ENCODE results near the gene NOLC1.

The NOLC1 gene

DNA sequence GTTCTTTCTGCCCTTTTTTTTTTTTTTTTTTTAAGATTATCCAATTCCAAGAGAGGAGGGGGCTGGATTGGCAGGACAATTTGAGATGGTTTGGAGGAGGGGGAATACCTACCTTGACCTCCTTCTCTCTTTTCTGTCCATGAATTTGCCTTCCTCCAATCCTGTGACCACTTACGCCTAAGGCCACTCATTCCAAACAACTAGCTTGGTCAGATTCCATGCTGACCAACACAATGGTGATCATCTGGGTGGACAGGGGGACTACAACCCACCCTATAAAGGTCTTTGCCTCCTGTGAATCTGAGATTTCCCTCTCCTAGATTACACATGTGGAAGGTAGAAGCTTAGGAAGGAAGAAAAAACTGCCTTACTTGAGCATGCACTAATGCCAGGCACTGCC, 29.7 kb upstream of the NOLC1 start:
- no peak for DNase-seq

DNA sequence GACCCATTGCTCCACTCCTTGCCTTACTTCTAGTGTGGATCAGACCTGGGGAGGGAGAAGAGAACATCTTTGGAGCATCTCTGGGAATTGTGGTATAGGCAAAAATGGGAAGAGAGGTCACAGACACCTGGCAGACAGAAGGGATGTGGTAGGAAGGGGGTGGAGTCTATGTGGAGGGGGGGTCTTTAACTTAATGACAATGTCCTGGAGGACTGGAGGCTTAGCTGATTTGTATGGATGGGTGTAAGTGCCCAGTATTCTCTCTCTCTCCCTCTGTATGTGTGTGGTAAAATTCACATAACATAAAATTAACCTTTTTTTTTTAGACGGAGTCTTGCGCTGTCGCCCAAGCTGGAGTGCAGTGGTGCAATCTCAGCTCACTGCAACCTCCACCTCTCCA, 29.0 kb upstream of the NOLC1 start:
- no peak for DNase-seq

DNA sequence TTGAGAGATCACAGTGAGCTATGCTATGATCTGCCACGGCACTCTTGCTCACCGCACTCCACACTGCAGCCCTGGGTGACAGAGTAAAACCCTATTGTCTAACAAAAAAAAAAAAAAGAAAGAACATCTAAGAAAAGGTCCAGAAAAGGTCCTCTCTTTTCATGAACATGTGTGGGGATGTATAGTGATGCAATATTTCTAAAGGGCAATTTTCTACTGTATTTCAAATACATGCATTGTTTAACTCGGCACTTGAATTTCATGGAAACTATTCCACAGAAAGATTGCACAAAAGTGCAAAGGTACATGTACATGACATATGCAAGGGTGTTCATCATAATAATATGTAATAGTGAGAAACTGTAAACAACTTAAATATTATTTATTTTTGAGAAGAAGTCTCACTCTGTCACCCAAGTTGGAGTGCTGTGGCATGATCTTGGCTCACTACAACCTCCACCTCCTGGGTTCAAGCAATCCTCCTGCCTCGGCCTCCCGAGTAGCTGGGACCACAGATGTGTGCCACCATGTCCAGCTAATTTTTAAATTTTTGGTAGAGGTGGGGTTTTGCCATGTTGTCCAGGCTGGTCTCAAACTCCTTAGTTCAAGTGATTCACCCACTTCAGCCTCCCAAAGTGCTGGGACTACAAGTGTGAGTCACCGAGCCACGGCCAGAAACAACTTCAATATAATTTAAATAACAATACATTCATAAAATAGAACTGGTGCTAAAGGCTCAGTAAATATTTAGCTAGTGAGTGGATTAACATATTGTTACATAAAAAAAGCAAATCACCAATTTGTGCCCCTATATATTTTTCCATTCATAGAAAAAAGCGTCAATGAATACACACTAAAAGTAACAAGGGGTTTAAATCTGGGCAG, 20.7 kb upstream of the NOLC1 start:
- DNase-seq: no peak

DNA sequence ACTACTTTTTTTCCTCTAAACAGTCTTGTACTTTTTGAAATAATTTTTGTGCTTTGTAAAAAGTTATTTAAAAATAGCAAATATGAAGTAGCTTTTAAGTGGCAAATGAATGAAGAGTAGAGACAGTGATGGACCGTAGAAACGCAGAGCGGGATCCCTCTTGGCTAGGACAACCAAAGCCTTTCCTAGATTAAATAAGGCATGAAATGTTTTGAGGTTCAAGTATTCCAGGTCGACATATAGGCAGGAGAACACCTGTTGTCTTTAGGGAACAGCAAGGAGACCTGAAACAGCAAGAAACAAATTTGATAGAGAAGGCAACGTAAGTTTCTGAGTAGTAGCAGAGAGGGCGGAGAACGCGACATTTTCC, 20.0 kb upstream of the NOLC1 start:
- no peak for DNase-seq

DNA sequence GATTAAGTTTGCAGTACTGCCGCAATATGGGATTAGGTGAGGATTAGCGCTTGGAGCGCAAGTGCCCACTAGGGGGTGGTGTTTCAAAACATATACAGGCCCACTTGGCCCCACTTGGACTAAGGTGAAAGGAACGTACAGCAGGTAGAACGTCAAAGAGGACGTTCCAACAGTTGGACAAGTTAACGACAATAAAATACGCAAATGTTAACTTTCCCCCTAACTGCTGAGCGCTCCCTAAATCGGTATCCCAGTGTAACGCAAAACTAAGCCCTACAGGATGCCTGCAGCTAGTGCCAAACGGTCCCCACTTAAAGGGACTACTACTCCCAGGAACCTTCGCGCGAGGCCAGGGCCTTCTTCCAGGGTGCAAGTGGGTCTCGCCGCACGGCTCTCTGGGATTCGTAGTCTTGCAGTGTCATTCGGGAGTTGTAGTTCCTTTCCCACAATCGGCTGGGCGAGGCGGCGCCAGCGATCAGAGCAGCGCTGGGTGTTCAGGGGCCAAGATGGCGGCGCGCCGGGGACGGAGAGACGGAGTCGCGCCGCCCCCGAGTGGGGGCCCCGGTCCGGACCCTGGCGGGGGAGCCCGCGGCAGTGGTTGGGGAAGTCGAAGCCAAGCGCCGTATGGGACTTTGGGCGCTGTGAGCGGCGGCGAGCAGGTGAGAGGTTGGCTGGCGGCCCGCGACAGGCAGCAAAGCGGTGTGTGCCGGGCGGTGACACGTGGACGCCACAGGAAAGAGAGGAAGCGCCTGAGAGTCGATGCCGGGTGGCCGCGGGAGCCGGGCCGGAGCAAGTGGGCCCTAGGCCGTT, 19.4 kb upstream of the NOLC1 start, which contains the start of gene PPRC1:
PPRC1 (plus strand) TSS at position 478 of the 810 bp plus-strand sequence; CDS start at position 507, 29 bp downstream.
- peak; percentile 99 for DNase-seq

DNA sequence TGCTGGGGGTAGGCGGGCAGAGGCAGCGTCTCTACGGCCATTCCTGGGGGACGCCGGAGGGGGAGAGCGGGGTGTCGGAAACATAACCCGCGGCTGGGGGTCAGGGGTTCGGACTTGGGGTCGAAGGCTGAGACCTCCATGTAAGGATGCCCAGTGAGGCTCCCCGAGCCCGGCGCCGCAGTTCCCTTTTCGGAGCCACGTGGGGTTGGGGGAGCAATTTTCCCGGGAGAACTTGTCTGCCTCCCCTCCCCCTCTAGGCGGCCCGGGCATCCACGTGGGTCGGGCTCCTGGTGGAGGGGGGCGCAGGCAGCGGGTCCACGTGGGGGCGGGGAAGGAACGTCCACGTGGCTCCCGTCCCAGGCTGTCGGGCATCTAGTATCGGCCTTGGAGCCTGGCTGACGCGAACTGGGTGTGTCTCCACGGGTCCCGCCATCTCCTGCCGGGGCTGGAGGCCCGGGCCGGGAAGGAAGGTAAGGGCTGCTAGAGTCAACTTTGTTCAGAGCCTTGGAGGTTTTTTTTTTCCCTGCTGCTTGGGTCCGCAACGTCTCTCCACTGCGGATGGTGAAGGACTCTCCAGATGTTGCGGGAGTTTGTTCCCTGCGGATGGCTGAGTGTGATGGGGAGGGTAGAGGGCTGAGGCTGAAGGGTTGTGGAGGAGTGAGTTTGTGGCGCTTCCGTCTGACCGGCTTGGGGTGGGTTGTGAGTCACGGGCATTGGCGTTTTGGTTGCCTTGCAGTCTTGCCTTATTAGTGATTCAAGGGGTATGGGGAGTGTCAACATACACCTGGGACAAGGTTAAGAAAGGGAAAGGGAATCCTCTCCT, 18.6 kb upstream of the NOLC1 start:
- DNase-seq: peak; percentile 87

DNA sequence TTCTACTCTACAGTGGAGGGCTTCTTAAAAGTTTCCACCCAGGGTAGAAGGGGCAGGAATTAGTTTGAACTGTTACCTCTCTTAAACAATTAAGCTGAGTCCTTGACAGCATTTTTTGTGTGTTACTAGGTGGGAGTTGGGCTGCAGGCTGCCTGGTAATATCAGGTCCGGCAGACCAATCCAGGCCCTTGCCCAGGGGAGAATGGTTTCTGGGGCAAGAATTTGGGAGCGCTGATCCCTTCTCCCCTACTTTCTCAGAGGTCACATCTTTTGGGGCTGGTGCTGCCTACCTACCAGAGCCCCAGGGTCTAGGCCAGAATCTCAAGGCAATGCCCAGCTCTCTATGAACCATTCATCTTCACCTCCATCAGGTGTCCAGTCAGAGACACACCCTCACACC, 17.8 kb upstream of the NOLC1 start:
- DNase-seq: no peak

DNA sequence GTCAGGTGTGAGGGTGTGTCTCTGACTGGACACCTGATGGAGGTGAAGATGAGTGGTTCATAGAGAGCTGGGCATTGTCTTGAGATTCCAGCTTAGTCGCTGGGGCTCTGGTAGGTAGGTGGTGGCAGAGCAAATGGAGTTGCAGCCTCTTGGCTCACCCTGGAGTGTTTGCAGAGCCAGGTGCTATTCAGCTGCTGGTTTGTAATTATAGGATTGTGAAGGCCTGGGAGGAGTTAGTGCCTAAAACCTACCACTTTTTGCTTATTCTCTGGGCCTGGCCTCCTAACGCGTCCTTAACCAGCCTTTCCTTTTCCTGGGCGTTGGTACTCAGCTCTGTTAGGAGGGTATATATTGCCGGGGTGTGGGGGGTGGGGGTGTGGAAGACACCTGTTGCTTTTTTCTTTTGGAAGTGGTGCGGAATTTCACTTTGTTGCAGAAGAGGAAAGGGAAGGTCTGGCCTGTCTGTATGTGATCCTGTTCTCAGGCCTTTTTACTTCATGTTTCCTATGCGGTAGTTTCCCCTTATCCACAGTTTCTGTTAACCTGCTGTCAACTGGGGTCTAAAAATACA, 16.1 kb upstream of the NOLC1 start:
- no peak for DNase-seq

DNA sequence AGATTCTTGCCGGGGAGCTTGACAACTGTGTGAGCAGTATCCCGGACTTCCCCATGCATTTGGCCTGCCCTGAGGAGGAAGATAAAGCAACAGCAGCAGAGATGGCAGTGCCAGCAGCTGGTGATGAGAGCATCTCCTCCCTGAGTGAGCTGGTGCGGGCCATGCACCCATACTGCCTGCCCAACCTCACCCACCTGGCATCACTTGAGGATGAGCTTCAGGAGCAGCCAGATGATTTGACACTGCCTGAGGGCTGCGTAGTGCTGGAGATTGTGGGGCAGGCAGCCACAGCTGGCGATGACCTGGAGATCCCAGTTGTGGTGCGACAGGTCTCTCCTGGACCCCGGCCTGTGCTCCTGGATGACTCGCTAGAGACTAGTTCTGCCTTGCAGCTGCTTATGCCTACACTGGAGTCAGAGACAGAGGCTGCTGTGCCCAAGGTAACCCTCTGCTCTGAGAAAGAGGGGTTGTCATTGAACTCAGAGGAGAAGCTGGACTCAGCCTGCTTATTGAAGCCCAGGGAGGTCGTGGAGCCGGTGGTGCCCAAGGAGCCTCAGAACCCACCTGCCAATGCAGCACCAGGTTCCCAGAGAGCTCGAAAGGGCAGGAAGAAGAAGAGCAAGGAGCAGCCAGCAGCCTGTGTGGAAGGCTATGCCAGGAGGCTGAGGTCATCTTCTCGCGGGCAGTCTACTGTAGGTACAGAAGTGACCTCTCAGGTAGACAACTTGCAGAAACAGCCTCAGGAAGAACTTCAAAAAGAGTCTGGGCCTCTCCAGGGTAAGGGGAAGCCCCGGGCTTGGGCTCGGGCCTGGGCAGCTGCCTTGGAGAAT, 12.7 kb upstream of the NOLC1 start:
- DNase-seq: no peak

DNA sequence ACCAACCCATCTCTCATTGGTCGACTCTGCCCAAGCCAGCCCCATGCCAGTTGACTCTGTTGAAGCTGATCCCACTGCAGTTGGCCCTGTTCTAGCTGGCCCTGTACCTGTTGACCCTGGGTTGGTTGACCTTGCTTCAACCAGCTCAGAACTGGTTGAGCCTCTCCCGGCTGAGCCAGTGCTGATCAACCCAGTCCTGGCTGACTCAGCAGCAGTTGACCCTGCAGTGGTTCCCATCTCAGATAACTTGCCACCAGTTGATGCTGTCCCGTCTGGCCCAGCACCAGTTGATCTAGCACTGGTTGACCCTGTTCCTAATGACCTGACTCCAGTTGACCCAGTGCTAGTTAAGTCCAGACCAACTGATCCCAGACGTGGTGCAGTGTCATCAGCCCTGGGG, 12.0 kb upstream of the NOLC1 start:
- no peak for DNase-seq

DNA sequence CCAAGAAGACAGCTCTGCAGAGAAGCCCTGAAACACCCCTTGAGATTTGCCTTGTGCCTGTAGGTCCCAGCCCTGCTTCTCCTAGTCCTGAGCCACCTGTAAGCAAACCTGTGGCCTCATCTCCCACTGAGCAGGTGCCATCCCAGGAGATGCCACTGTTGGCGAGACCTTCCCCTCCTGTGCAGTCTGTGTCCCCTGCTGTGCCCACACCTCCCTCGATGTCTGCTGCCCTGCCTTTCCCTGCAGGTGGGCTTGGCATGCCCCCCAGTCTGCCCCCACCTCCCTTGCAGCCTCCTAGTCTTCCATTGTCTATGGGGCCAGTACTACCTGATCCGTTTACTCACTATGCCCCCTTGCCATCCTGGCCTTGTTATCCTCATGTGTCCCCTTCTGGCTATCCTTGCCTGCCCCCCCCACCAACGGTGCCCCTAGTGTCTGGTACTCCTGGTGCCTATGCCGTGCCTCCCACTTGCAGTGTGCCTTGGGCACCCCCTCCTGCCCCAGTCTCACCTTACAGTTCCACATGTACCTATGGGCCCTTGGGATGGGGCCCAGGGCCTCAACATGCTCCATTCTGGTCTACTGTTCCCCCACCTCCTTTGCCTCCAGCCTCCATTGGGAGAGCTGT, 11.2 kb upstream of the NOLC1 start:
- no peak for DNase-seq

DNA sequence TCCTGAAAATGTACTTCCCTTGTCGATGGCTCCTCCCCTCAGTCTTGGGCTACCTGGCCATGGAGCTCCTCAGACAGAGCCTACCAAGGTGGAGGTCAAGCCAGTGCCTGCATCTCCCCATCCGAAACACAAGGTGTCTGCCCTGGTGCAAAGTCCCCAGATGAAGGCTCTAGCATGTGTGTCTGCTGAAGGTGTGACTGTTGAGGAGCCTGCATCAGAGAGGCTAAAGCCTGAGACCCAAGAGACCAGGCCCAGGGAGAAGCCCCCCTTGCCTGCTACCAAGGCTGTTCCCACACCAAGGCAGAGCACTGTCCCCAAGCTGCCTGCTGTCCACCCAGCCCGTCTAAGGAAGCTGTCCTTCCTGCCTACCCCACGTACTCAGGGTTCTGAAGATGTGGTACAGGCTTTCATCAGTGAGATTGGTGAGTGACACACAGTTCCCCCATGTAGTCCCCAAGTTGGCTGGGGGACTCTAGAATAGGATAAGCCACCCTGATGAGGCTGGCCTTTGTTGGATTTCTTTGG, 10.5 kb upstream of the NOLC1 start:
- DNase-seq: no peak

DNA sequence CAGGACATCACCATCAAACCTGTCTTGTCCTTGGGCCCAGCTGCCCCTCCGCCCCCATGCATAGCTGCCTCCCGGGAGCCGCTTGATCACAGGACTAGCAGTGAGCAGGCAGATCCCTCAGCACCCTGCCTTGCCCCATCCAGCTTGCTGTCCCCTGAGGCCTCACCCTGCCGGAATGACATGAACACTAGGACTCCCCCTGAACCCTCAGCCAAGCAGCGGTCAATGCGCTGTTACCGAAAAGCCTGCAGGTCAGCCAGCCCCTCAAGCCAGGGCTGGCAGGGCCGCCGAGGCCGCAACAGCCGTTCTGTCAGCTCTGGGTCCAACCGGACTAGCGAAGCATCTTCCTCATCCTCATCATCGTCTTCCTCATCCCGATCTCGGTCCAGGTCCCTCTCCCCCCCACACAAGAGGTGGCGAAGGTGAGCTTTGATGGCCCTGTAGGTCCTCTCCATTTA, 5.2 kb upstream of the NOLC1 start:
- DNase-seq: no peak

DNA sequence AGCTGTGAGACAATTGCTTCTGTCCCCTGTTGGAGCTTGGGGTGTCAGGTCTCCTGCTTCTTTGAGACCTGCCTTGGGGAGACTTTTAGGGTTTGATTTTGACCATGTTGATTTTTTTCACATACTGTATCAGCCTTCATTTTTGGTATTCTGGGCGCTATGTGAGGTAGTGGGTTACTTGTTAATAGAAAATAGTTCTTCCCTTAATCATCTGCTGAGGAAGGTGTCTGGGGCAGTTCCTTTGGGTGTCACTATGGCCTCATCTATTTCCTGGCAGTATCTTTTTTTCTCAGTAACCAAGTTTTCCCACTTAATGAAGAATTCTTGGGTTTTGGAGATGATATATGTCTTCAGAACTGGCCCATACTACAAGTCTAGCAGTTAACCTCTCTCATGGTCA, 4.6 kb upstream of the NOLC1 start:
- DNase-seq: no peak

DNA sequence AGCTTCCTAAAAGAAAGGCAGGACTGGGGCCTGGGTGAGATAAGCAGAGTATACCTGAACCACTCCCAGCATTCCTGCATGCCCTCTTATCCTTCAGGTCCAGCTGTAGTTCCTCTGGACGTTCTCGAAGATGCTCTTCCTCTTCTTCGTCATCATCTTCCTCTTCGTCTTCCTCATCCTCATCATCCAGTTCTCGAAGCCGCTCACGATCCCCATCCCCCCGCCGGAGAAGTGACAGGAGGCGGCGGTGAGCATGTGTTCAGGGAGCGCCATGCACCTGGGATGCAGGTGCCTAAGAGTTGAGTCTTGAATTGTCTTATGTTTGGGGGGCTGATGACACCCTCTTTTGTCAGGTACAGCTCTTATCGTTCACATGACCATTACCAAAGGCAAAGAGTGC, 3.9 kb upstream of the NOLC1 start:
- no peak for DNase-seq

DNA sequence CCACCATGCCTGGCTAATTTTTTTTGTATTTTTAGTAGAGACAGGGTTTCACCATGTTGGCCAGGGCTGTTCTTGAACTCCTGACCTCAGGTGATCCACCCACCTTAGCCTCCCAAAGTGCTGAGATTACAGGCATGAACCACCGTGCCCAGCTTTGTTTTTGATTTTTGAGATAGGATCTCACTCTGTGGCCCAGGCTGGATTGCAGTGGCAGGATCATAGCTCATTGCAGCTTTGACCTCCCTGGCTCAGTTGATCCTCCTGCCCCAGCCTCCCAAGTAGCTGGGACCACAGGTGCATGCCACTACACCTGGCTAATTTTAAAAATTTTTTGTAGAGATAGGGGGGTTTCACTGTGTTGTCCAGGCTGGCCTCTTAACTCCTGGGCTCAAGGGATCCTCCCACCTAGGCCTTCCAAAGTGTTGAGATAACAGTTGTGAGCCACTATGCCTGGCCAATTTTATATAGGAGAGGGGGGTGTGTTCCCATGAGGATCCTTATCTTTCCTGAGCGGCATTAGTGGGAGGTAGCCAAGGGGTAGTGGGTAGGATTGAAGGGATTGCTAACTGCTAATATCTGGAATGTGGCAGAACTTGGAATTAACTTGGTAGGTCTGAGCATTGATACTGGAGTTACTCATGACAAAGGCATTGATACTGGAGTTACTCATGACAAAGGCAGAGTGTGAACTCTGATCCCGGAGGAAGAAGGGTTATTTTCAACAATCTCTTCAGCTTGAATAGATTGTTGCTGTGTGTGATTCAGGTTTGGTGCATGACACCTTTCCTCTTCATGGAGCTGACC, 1.0 kb upstream of the NOLC1 start:
- peak; percentile 25 for DNase-seq

DNA sequence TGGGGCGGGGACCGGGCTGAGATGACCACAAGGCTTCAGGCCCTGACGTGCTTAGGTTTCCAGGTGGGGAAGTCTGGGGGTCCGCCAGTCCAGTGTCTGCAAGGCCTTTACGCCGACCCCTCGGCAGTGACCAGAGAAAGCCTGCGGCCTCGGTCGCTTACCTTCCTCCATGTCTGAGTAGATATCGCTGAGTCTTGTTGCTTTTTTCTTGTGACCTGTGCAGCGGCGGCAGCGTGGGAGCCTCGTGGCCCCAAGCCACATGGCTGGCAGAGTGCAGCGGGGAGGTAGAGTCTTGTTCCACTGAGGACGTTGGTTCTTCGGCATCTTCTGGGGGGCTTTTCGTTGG, 329 bp downstream of the NOLC1 start:
- peak; percentile 52 for DNase-seq

DNA sequence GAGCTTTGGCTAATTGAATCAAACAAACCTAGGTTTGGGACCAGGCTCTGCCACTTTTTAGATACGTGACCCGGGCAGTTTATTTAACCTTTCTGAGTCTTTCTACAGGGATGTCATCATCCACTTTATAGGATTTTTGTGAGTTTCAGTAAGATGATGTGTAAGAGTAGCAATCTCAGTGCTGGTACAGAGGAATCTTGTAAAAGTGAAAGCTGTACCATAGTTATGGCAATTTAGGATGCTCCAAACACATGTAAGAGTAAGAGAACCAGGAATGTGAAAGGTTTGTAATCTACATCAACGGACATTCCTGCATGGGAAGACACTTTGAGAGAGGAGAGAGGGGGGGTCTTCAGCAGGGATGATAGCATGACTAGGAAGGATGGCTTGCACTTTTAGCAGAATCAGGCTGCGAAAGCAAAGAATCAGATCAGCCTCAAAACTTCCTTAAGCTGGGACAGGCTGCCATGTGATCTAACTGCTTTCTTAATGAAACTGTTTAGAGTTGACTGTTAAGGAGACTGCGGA, 968 bp downstream of the NOLC1 start:
- peak; percentile 22 for DNase-seq

DNA sequence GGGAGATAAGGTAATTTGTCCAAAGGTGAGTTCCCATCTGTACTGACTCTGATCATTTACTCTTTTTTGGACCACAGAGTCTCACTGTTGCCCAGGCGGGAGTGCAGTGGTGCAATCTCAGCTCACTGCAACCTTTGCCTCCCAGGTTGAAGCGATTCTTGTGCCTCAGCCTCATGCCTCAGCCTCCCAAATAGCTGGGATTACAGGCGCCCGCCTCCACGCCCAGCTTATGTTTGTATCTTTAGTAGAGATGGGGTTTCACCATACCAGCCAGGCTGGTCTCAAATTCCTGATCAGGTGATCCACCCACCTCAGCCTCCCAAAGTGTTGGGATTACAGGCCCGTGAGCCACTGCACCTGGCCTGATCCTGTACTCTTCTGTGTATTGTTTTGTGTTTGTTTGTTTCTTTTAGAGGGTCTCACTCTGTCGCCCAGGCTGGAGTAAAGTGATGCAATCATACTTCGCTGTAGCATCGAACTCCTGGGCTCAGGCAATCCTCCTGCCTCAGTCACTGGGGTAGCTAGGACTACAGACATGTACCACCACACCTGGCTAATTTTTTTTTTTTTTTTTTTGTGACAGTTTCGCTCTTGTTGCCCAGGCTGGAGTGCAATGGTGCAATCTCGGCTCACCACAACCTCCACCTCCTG, 2.4 kb downstream of the NOLC1 start:
- no peak for DNase-seq

DNA sequence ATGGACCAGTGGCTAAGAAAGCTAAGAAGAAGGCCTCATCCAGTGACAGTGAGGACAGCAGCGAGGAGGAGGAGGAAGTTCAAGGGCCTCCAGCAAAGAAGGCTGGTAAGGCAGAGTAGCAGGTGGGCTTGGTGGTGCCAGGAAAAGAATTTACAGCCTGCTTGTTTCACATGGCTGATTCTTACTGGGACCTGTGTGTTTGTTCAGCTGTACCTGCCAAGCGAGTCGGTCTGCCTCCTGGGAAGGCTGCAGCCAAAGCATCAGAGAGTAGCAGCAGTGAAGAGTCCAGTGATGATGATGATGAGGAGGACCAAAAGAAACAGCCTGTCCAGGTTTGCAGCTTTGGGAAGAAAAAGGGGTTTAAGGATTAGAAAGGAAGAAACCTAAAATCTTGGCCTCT, 5.0 kb downstream of the NOLC1 start:
- no peak for DNase-seq
